ENCODE data around the gene RBP2.

DNA sequence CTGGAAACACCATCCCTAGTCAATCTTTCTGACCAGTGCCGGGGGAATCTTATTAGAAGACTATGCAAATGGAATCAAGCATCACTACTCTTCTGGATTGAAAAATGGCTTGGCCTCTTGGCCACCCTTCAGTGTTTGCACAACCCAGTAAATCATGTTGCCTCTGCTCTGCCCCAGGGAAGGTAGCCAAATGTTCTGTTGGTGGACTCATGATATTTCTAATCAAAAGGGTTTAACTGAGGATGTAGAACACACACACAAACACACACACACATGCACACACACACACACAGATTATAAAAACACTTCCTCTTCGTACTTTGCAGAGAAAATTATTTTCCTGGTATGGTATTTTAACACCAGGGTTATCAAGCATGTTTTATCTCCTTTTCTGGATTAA is 7.9 kb downstream of the RBP2 start:
- TF ChIP-seq, protein P1, sequence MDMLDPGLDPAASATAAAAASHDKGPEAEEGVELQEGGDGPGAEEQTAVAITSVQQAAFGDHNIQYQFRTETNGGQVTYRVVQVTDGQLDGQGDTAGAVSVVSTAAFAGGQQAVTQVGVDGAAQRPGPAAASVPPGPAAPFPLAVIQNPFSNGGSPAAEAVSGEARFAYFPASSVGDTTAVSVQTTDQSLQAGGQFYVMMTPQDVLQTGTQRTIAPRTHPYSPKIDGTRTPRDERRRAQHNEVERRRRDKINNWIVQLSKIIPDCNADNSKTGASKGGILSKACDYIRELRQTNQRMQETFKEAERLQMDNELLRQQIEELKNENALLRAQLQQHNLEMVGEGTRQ (IDR thresholded peaks at IDR 0.05; ENCODE audit: low read length) = no peak
- no peak for TF ChIP-seq CEBPB (IDR thresholded peaks at IDR 0.05; ENCODE audit: low read depth, low read length)
- TF ChIP-seq KDM1A (IDR thresholded peaks at IDR 0.05; ENCODE audit: borderline replicate concordance, low read length) = no peak
- TF ChIP-seq, protein P2, sequence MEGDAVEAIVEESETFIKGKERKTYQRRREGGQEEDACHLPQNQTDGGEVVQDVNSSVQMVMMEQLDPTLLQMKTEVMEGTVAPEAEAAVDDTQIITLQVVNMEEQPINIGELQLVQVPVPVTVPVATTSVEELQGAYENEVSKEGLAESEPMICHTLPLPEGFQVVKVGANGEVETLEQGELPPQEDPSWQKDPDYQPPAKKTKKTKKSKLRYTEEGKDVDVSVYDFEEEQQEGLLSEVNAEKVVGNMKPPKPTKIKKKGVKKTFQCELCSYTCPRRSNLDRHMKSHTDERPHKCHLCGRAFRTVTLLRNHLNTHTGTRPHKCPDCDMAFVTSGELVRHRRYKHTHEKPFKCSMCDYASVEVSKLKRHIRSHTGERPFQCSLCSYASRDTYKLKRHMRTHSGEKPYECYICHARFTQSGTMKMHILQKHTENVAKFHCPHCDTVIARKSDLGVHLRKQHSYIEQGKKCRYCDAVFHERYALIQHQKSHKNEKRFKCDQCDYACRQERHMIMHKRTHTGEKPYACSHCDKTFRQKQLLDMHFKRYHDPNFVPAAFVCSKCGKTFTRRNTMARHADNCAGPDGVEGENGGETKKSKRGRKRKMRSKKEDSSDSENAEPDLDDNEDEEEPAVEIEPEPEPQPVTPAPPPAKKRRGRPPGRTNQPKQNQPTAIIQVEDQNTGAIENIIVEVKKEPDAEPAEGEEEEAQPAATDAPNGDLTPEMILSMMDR (IDR thresholded peaks at IDR 0.05; ENCODE audit: control extremely low read depth in 1 of 3, insufficient read depth in 1 of 3, low read depth in 1 of 3, low read length in 3 of 3) = no peak
- no peak for TF ChIP-seq RFX5 (IDR thresholded peaks at IDR 0.05; ENCODE audit: borderline replicate concordance, low read depth, low read length)
- TF ChIP-seq TAF1 (IDR thresholded peaks at IDR 0.05; ENCODE audit: low read depth, low read length) = no peak
- no peak for TF ChIP-seq SRF (IDR thresholded peaks at IDR 0.05; ENCODE audit: low read depth, low read length)
- no peak for TF ChIP-seq RXRA (IDR thresholded peaks at IDR 0.05; ENCODE audit: insufficient read depth, low read depth, low read length)
- TF ChIP-seq, protein P3, sequence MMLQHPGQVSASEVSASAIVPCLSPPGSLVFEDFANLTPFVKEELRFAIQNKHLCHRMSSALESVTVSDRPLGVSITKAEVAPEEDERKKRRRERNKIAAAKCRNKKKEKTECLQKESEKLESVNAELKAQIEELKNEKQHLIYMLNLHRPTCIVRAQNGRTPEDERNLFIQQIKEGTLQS (IDR thresholded peaks at IDR 0.05; ENCODE audit: insufficient read depth, low read depth, low read length) = no peak
